CD4-positive, CD25-positive, alpha-beta regulatory T cell (primary cell): ENCODE data around the gene KIF21B. TPM values are rescaled to one million over a fixed set of nuclear protein-coding genes. Genes with fewer than 3 reads are reported as not detected.
"Not testable (repeated sequence)": the region's sequence is repeated elsewhere in the genome, so short reads cannot be mapped to it uniquely, and the experiment has no call there.

ENCODE experiments used
- ATAC-seq, 2 donors: fragments of 150-1000 bp; cut with Tn5 transposase; one replicate each; pipeline ENCODE4 v1.10.0; 2021; ENCODE audit warnings: low read depth in 2 of 2, moderate number of reproducible peaks in 2 of 2, moderate library complexity in 1 of 2
- DNase-seq, 3 donors: peaks; one replicate each; pipeline versions ENCODE4 v3.0.0 to v3.0.0-alpha.2; 2012 to 2022; ENCODE audit warnings: mixed read lengths in 1 of 3
- H3K27ac ChIP-seq: one replicate; pipeline ENCODE4 v1.7.0; 2013; ENCODE audit warnings: mild to moderate bottlenecking, low read length; ENCODE audit not compliant: insufficient read depth, poor library complexity, severe bottlenecking
- H3K27me3 ChIP-seq: one replicate; pipeline ENCODE4 v1.7.0; 2013; ENCODE audit warnings: low read length; ENCODE audit not compliant: control insufficient read depth, insufficient read depth
- H3K36me3 ChIP-seq: one replicate; pipeline ENCODE4 v1.7.0; 2013; ENCODE audit warnings: mild to moderate bottlenecking, low read length, moderate library complexity; ENCODE audit not compliant: control insufficient read depth, insufficient read depth
- H3K4me1 ChIP-seq: 2 replicates; pipeline ENCODE4 v1.7.0; 2013; ENCODE audit warnings: mild to moderate bottlenecking, low read length; ENCODE audit not compliant: insufficient read depth, control insufficient read depth, poor library complexity, severe bottlenecking
- H3K4me3 ChIP-seq: one replicate; pipeline ENCODE4 v1.7.0; 2013; ENCODE audit warnings: low read depth, mild to moderate bottlenecking, low read length, moderate library complexity
- H3K9me3 ChIP-seq, 2 experiments: 1 replicate in 1 of 2; 2 replicates in 1 of 2; pipeline ENCODE4 v1.7.0; 2013; ENCODE audit warnings: low read length in 2 of 2, mild to moderate bottlenecking in 1 of 2, moderate library complexity in 1 of 2; ENCODE audit not compliant: control insufficient read depth in 2 of 2
- H3K27ac Mint-ChIP-seq, 3 donors: one replicate each; pipeline ENCODE4 v1.8.0; 2020 to 2022; ENCODE audit warnings: mild to moderate bottlenecking in 3 of 3, mixed read lengths in 3 of 3, moderate library complexity in 2 of 3
- H3K27me3 Mint-ChIP-seq: one replicate; pipeline ENCODE4 v1.8.0; 2022; ENCODE audit warnings: mild to moderate bottlenecking, mixed read lengths
- H3K36me3 Mint-ChIP-seq: one replicate; pipeline ENCODE4 v1.8.0; 2020; ENCODE audit warnings: mixed read lengths
- H3K4me1 Mint-ChIP-seq, 4 donors: one replicate each; pipeline ENCODE4 v1.8.0; 2020 to 2022; ENCODE audit warnings: mixed read lengths in 4 of 4, mild to moderate bottlenecking in 1 of 4
- H3K4me3 Mint-ChIP-seq, 4 donors: one replicate each; pipeline ENCODE4 v1.8.0; 2020 to 2022; ENCODE audit warnings: mild to moderate bottlenecking in 4 of 4, mixed read lengths in 4 of 4, moderate library complexity in 3 of 4
- H3K9me3 Mint-ChIP-seq, 7 donors: one replicate each; pipeline ENCODE4 v1.8.0; 2020 to 2022; ENCODE audit warnings: mixed read lengths in 7 of 7, mild to moderate bottlenecking in 3 of 7, moderate library complexity in 2 of 7
- polyA plus RNA-seq, 4 donors: library from polyadenylated mRNA; unstranded; fragments of 300-500 nt; fragmentation: Illumina TruSeq; gene quantifications; one replicate each; pipeline ENCODE4 v1.2.3, GENCODE V29; 2021
- total RNA-seq: library from RNA; stranded (reverse); gene quantifications from one replicate; pipeline ENCODE4 v1.2.3, GENCODE V29; 2022

Gene KIF21B
- total and polyA plus RNA-seq, 5 donors from 2014 or later, result 2.3 to 96.9 (median 3.3) TPM

- not testable (repeated sequence) for H3K27ac Mint-ChIP-seq, ATAC-seq
Measured at GRCh38 chr1:200935286-200935962, 88.1 kb downstream of the KIF21B start.

GRCh38 chr1:200934676-200935245 lies 88.8 kb downstream of the KIF21B start:
- H3K4me3 Mint-ChIP-seq, result no peak overlapping the region
- H3K27ac Mint-ChIP-seq, result no peak overlapping the region
- Histone ChIP-seq H3K27ac (no peak overlapping the region), H3K36me3 (no peaks in the 10 kb centered on the region), H3K9me3 (no peaks in the 10 kb centered on the region), H3K27me3 (peaks cover 3% of the 10 kb centered on the region), H3K4me1 (no peaks in the 10 kb centered on the region), H3K4me3 (no peak overlapping the region)
- peaks cover 0 to 6% (median 1%) of the 10 kb centered on the region in 4 donors for H3K4me1 Mint-ChIP-seq
- H3K9me3 Mint-ChIP-seq, result peaks cover 0 to 2% (median 0%) of the 10 kb centered on the region in 7 donors
- no peak for ATAC-seq
- H3K27me3 Mint-ChIP-seq, result peaks cover 6% of the 10 kb centered on the region
- no peak for DNase-seq
- H3K36me3 Mint-ChIP-seq, result no peaks in the 10 kb centered on the region

More at GRCh38 chr1:200935286-200935962, 88.1 kb downstream of the KIF21B start:
- H3K4me3 ChIP-seq, H3K27me3 Mint-ChIP-seq, H3K4me1 Mint-ChIP-seq, H3K4me1 ChIP-seq, H3K36me3 Mint-ChIP-seq, H3K36me3 ChIP-seq, H3K9me3 Mint-ChIP-seq, H3K9me3 ChIP-seq, DNase-seq, H3K27me3 ChIP-seq, H3K27ac ChIP-seq, H3K4me3 Mint-ChIP-seq: not testable (repeated sequence)

DNA sequence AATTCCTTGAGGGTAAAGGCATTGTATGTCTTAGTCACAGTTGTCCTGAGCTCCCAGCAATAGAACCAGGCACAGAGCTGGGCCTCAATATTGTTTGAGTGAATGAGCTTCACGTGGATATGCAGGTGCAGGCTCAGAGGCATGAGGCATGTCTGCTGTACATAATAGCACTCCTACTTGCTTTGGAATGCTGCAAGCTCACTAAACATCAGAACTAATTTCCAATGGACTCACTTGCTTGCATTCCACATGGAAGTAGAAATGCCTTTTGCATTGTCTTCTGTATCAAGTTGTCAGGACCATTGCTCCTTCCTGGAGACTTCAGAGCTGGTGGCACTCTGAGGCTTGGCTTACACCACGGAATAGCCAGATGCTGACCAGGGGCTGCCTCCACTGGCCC lies 91.7 kb downstream of the KIF21B start:
- H3K27me3 ChIP-seq, result peaks cover 3% of the 10 kb centered on the region
- Mint-ChIP-seq H3K36me3 (no peaks in the 10 kb centered on the region), H3K4me1 (peaks cover 0 to 6% (median 3%) of the 10 kb centered on the region in 4 donors), H3K27ac (no peak overlapping the region), H3K27me3 (peaks cover 6% of the 10 kb centered on the region), H3K9me3 (peaks cover 0 to 2% (median 0%) of the 10 kb centered on the region in 7 donors), H3K4me3 (no peak overlapping the region)
- H3K4me3 ChIP-seq, result no peak overlapping the region
- DNase-seq, result no peak
- no peak for ATAC-seq
- H3K4me1 ChIP-seq, result no peaks in the 10 kb centered on the region
- no peak overlapping the region for H3K27ac ChIP-seq
- H3K36me3 ChIP-seq, result no peaks in the 10 kb centered on the region
- no peaks in the 10 kb centered on the region for H3K9me3 ChIP-seq

DNA sequence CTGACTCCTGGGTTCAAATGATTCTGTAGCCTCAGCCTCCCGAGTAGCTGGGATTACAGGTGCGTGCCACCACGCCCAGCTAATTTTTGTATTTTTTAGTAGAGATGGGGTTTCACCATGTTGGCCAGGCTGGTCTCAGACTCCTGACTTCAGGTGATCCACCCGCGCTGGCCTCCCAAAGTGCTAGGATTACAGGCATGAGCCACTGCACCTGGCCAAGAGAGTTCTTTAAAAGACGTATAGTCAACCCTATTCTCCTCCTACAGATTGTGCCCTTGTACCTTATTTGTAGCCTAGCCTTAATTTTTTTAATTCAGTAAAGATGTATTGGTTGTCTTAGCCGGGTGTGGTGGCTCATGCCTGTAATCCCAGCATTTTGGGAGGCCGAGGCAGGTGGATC lies 93.2 kb downstream of the KIF21B start:
- H3K9me3 ChIP-seq, H3K36me3 Mint-ChIP-seq, H3K27ac Mint-ChIP-seq, H3K4me3 ChIP-seq, H3K4me1 Mint-ChIP-seq, H3K27me3 ChIP-seq, H3K27ac ChIP-seq, H3K27me3 Mint-ChIP-seq, H3K4me3 Mint-ChIP-seq, H3K36me3 ChIP-seq, H3K9me3 Mint-ChIP-seq, DNase-seq, H3K4me1 ChIP-seq, ATAC-seq: not testable (repeated sequence)

GRCh38 chr1:200929530-200930278 lies 93.8 kb downstream of the KIF21B start:
- Histone ChIP-seq H3K4me1 (no peaks in the 10 kb centered on the region), H3K36me3 (no peaks in the 10 kb centered on the region), H3K27me3 (peaks cover 3% of the 10 kb centered on the region), H3K27ac (no peak overlapping the region), H3K9me3 (no peaks in the 10 kb centered on the region), H3K4me3 (no peak overlapping the region)
- Mint-ChIP-seq H3K27me3 (peaks cover 6% of the 10 kb centered on the region), H3K9me3 (peaks cover 0 to 2% (median 0%) of the 10 kb centered on the region in 7 donors), H3K36me3 (no peaks in the 10 kb centered on the region), H3K27ac (no peak overlapping the region), H3K4me1 (peaks cover 0 to 6% (median 4%) of the 10 kb centered on the region in 4 donors), H3K4me3 (no peak overlapping the region)
- no peak for ATAC-seq
- DNase-seq, result no peak

- no peak overlapping the region for H3K27ac Mint-ChIP-seq
- Histone ChIP-seq H3K9me3 (no peaks in the 10 kb centered on the region), H3K27ac (no peak overlapping the region), H3K36me3 (no peaks in the 10 kb centered on the region), H3K4me3 (no peak overlapping the region), H3K27me3 (no peaks in the 10 kb centered on the region), H3K4me1 (no peaks in the 10 kb centered on the region)
- H3K9me3 Mint-ChIP-seq, result no peaks in the 10 kb centered on the region
- DNase-seq, result peak in 1 of 3 donors; percentile 29
- H3K4me1 Mint-ChIP-seq, result peaks cover 0 to 6% (median 5%) of the 10 kb centered on the region in 4 donors
- no peaks in the 10 kb centered on the region for H3K36me3 Mint-ChIP-seq
- peak in 1 of 2 donors; percentile 65 for ATAC-seq
- H3K27me3 Mint-ChIP-seq, result peaks cover 2% of the 10 kb centered on the region
- no peak overlapping the region for H3K4me3 Mint-ChIP-seq
Measured at GRCh38 chr1:200925831-200926230, 97.7 kb downstream of the KIF21B start.

DNA sequence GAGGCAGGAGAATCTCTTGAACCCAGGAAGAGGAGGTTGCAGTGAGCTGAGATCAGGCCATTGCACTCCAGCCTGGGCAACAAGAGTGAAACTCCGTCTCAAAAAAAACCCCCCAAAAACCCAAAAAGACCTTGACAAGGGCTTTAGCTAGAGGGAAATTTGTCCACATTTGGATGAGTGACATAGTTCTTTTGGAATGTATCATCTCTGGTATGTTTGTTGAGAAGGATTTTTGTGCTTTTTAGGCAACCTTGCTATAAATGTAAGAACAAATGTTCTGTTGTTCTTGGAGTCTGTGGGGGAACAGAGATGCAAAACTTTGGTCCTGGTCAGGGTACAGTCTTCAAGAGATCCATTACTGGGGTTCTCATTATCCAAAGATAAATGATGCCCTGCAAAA lies 99.9 kb downstream of the KIF21B start:
- peaks cover 0 to 4% (median under 1%) of the 10 kb centered on the region in 4 donors for H3K4me1 Mint-ChIP-seq
- Histone ChIP-seq H3K36me3 (no peaks in the 10 kb centered on the region), H3K4me1 (no peaks in the 10 kb centered on the region), H3K4me3 (no peak overlapping the region), H3K9me3 (no peaks in the 10 kb centered on the region), H3K27ac (no peak overlapping the region), H3K27me3 (no peaks in the 10 kb centered on the region)
- H3K27ac Mint-ChIP-seq, result no peak overlapping the region
- H3K27me3 Mint-ChIP-seq, result peaks cover 5% of the 10 kb centered on the region
- no peak overlapping the region for H3K4me3 Mint-ChIP-seq
- H3K36me3 Mint-ChIP-seq, result no peaks in the 10 kb centered on the region
- ATAC-seq (no peak), DNase-seq (no peak)
- H3K9me3 Mint-ChIP-seq, result no peaks in the 10 kb centered on the region
